Tibial nerve (tissue), 4 donors: Measurements from ENCODE around the gene DLG5. TPM values are rescaled to one million over a fixed set of nuclear protein-coding genes. Genes with fewer than 3 reads are reported as not detected.

Experiments used
- DNase-seq, 2 donors: peaks; one replicate each; pipeline ENCODE4 v3.0.0-alpha.2; 2019; ENCODE audit warnings: low spot score in 2 of 2
- H3K27ac ChIP-seq, 4 donors: fragments of 200-600 bp; sonication (generic) in 3 of 4; one replicate each; pipeline ENCODE4 v1.5.1; 2017 to 2019; ENCODE audit warnings: mild to moderate bottlenecking in 1 of 4
- H3K27me3 ChIP-seq, 2 donors: fragments of 200-600 bp; sonication (generic) in 1 of 2; one replicate each; pipeline versions ENCODE4 v1.5.1 to v1.6.0; 2017 to 2019
- H3K36me3 ChIP-seq, 3 donors: fragments of 200-600 bp; sonication (generic); one replicate each; pipeline ENCODE4 v1.5.1; 2018 to 2019
- H3K4me1 ChIP-seq, 4 donors: fragments of 200-600 bp; sonication (generic) in 3 of 4; one replicate each; pipeline ENCODE4 v1.5.1; 2017 to 2019
- H3K4me3 ChIP-seq, 4 donors: fragments of 200-600 bp; sonication (generic) in 3 of 4; one replicate each; pipeline ENCODE4 v1.5.1; 2017 to 2019; ENCODE audit warnings: mild to moderate bottlenecking in 1 of 4, moderate library complexity in 1 of 4
- H3K9me3 ChIP-seq, 4 donors: fragments of 200-600 bp; sonication (generic) in 3 of 4; one replicate each; pipeline ENCODE4 v1.5.1; 2017 to 2019
- EP300 ChIP-seq, 2 donors: sonication (generic); formaldehyde crosslinking; IDR thresholded peaks; one replicate each; pipeline ENCODE4 v1.6.1; 2017; ENCODE audit warnings: antibody characterized with exemption in 2 of 2, mild to moderate bottlenecking in 1 of 2
- POLR2A ChIP-seq, 2 donors: fragments of 450-650 bp; IDR thresholded peaks; one replicate each; pipeline ENCODE4 v1.6.1; 2017; ENCODE audit warnings: antibody characterized with exemption in 2 of 2, mild to moderate bottlenecking in 2 of 2, moderate library complexity in 2 of 2
- WGBS, 2 donors: methylation state at CpG; one replicate each; pipeline ENCODE4 v1.1.5; 2018; 5-methylcytosine and 5-hydroxymethylcytosine counted together
- total RNA-seq, 4 donors: library from RNA; depleted of rRNA; stranded (reverse); fragments of >200 nt; gene quantifications; one replicate each; pipeline ENCODE4 v1.1.0, GENCODE V29; 2016
- TF ChIP-seq, protein P1 (sequence below), 5 experiments: fragments of 200-600 bp in 3 of 5; fragments of 450-650 bp in 2 of 5; sonication (generic) in 3 of 5; IDR thresholded peaks; one replicate each; pipeline ENCODE4 v1.5.1; 2016 to 2019; ENCODE audit warnings: antibody characterized with exemption in 5 of 5, mild to moderate bottlenecking in 3 of 5, moderate library complexity in 2 of 5

The DLG5 gene
- total RNA-seq, 4 donors from 2014 or later: 33.0 to 47.7 (median 40.8) TPM

GRCh38 chr10:77788496-77789010 lies 138.0 kb downstream of the DLG5 start:
- Histone ChIP-seq H3K36me3 (peaks cover 0 to 95% (median 0%) of the 10 kb centered on the region in 3 donors), H3K27ac (no peak overlapping the region), H3K9me3 (peaks cover 0 to 8% (median 0%) of the 10 kb centered on the region in 4 donors), H3K4me3 (no peak overlapping the region), H3K4me1 (no peaks in the 10 kb centered on the region), H3K27me3 (no peaks in the 10 kb centered on the region)
- 89 to 94% methylated on average over 11 of the region's 11 CpGs for WGBS, 2 donors
- TF ChIP-seq, protein P1, sequence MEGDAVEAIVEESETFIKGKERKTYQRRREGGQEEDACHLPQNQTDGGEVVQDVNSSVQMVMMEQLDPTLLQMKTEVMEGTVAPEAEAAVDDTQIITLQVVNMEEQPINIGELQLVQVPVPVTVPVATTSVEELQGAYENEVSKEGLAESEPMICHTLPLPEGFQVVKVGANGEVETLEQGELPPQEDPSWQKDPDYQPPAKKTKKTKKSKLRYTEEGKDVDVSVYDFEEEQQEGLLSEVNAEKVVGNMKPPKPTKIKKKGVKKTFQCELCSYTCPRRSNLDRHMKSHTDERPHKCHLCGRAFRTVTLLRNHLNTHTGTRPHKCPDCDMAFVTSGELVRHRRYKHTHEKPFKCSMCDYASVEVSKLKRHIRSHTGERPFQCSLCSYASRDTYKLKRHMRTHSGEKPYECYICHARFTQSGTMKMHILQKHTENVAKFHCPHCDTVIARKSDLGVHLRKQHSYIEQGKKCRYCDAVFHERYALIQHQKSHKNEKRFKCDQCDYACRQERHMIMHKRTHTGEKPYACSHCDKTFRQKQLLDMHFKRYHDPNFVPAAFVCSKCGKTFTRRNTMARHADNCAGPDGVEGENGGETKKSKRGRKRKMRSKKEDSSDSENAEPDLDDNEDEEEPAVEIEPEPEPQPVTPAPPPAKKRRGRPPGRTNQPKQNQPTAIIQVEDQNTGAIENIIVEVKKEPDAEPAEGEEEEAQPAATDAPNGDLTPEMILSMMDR (IDR thresholded peaks at IDR 0.05): no peak
- TF ChIP-seq EP300 (IDR thresholded peaks at IDR 0.05): no peak
- TF ChIP-seq POLR2A (IDR thresholded peaks at IDR 0.05): no peak
- DNase-seq: no peak

DNA sequence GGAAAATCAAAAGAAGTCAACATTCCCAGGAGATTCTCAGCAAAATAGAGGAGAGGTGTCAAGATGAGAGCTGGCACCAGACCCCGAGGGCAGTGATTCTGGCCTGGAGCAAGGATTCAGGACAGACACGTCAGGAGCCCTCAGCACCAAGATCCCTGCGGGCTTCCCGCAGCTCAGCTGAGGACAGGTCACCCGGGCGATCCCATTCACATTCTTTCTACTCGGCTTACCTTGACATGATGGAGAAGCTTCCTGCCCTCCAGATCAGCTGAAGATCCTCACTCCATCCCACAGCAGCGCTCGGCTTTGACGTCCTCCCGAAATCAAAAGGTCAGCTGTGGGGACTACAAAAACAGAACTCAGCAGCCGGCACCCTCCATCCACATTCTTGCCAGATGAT lies 139.1 kb downstream of the DLG5 start:
- TF ChIP-seq EP300 (IDR thresholded peaks at IDR 0.05) (no peak), POLR2A (IDR thresholded peaks at IDR 0.05) (no peak)
- TF ChIP-seq, protein P1 (IDR thresholded peaks at IDR 0.05): no peak
- Histone ChIP-seq H3K4me1 (no peaks in the 10 kb centered on the region), H3K36me3 (peaks cover 0 to 92% (median 0%) of the 10 kb centered on the region in 3 donors), H3K9me3 (peaks cover 0 to 8% (median 0%) of the 10 kb centered on the region in 4 donors), H3K27ac (no peak overlapping the region), H3K27me3 (no peaks in the 10 kb centered on the region), H3K4me3 (no peak overlapping the region)
- 91 to 92% methylated on average over 12 of the region's 12 CpGs for WGBS, 2 donors
- DNase-seq: no peak

DNA sequence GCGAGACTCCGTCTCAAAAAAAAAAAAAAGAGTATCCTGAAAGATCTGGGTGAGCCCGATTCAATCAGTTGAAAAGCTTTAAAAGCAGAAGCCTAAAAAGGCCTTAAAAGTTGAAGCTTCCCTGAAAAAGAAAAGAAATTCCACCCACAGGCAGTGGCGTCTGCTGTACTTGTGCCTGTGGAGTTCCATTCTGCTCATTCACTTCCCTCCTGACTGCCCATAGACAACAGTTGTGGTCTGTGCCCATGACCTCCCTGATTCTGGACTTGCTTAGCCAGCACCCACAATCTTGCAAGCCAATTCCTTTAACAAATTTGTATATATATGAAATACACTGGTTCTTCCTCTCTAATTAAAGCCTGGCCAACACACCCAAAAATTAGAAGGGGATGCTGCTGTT lies 141.7 kb downstream of the DLG5 start:
- TF ChIP-seq EP300 (IDR thresholded peaks at IDR 0.05) (no peak), POLR2A (IDR thresholded peaks at IDR 0.05) (no peak)
- TF ChIP-seq, protein P1 (IDR thresholded peaks at IDR 0.05): no peak
- peaks cover 0 to 8% (median 0%) of the 10 kb centered on the region in 4 donors for H3K9me3 ChIP-seq
- DNase-seq: no peak
- no peaks in the 10 kb centered on the region for H3K4me1 ChIP-seq
- H3K4me3 ChIP-seq: no peak overlapping the region
- peaks cover 0 to 86% (median 0%) of the 10 kb centered on the region in 3 donors for H3K36me3 ChIP-seq
- no peak overlapping the region for H3K27ac ChIP-seq
- 81 to 87% methylated on average over 4 of the region's 4 CpGs for WGBS, 2 donors
- H3K27me3 ChIP-seq: no peaks in the 10 kb centered on the region

GRCh38 chr10:77782328-77783061 lies 144.1 kb downstream of the DLG5 start:
- WGBS, 2 donors: 95 to 96% methylated on average over 8 of the region's 8 CpGs
- H3K36me3 ChIP-seq: peaks cover 0 to 78% (median 0%) of the 10 kb centered on the region in 3 donors
- TF ChIP-seq EP300 (IDR thresholded peaks at IDR 0.05) (no peak), POLR2A (IDR thresholded peaks at IDR 0.05) (no peak)
- TF ChIP-seq, protein P1 (IDR thresholded peaks at IDR 0.05): no peak
- no peak for DNase-seq
- no peak overlapping the region for H3K4me3 ChIP-seq
- peaks cover 0 to 14% (median 0%) of the 10 kb centered on the region in 4 donors for H3K9me3 ChIP-seq
- H3K27ac ChIP-seq: no peak overlapping the region
- no peaks in the 10 kb centered on the region for H3K4me1 ChIP-seq
- no peaks in the 10 kb centered on the region for H3K27me3 ChIP-seq
